Esophagus squamous epithelium (tissue), 5 donors: ENCODE results near the gene SGMS2. TPM values are rescaled to one million over a fixed set of nuclear protein-coding genes. Genes with fewer than 3 reads are reported as not detected.

ENCODE experiments used
- DNase-seq: peaks from one replicate; lab custom pipeline; 2025; lab: John Stamatoyannopoulos, UW
- H3K27ac ChIP-seq, 4 donors: fragments of 200-600 bp; sonication (generic); one replicate each; pipeline ENCODE4 v1.5.1; 2016 to 2019; ENCODE audit warnings: mild to moderate bottlenecking in 1 of 4
- H3K27me3 ChIP-seq, 4 donors: fragments of 200-600 bp; sonication (generic); 1 replicate in 3 of 4; 2 replicates in 1 of 4; pipeline versions ENCODE4 v1.5.1 to v1.6.0; 2017 to 2021; ENCODE audit warnings: antibody characterized with exemption in 1 of 4
- H3K36me3 ChIP-seq, 3 donors: fragments of 200-600 bp; sonication (generic); one replicate each; pipeline ENCODE4 v1.5.1; 2016 to 2019
- H3K4me1 ChIP-seq, 3 donors: fragments of 200-600 bp; sonication (generic); one replicate each; pipeline ENCODE4 v1.5.1; 2017 to 2019
- H3K4me3 ChIP-seq, 4 donors: fragments of 200-600 bp; sonication (generic); 1 replicate in 3 of 4; 2 replicates in 1 of 4; pipeline ENCODE4 v1.5.1; 2016 to 2019; ENCODE audit warnings: mild to moderate bottlenecking in 2 of 4, moderate library complexity in 1 of 4
- H3K9me3 ChIP-seq, 3 donors: fragments of 200-600 bp; sonication (generic); one replicate each; pipeline ENCODE4 v1.5.1; 2016 to 2019
- POLR2A ChIP-seq, 4 donors: fragments of 450-650 bp; IDR thresholded peaks; one replicate each; pipeline ENCODE4 v1.6.1; 2017; ENCODE audit warnings: antibody characterized with exemption in 4 of 4, mild to moderate bottlenecking in 4 of 4, moderate library complexity in 3 of 4
- WGBS, 2 donors: methylation state at CpG; one replicate each; pipeline ENCODE4 v1.1.5; 2018; 5-methylcytosine and 5-hydroxymethylcytosine counted together
- intact Hi-C: fragments of 100-400 bp; cut with DNase I; formaldehyde crosslinking; loops from one replicate; pipeline ENCODE4 v1.15.0; 2022
- total RNA-seq, 4 donors: library from RNA; depleted of rRNA; stranded (reverse); fragments of >200 nt; gene quantifications; one replicate each; pipeline ENCODE4 v1.1.0, GENCODE V29; 2016
- TF ChIP-seq, protein P1 (sequence below), 6 experiments: fragments of 450-650 bp in 4 of 6; fragments of 200-600 bp in 2 of 6; sonication (generic) in 2 of 6; IDR thresholded peaks; one replicate each; pipeline ENCODE4 v1.5.1; 2016 to 2019; ENCODE audit warnings: antibody characterized with exemption in 6 of 6, mild to moderate bottlenecking in 4 of 6, moderate library complexity in 4 of 6
- donor health status: DM: yes; HTN: yes; CAD: no.

The SGMS2 gene
- total RNA-seq, 4 donors from 2014 or later = 53.4 to 153 (median 114) TPM

DNA sequence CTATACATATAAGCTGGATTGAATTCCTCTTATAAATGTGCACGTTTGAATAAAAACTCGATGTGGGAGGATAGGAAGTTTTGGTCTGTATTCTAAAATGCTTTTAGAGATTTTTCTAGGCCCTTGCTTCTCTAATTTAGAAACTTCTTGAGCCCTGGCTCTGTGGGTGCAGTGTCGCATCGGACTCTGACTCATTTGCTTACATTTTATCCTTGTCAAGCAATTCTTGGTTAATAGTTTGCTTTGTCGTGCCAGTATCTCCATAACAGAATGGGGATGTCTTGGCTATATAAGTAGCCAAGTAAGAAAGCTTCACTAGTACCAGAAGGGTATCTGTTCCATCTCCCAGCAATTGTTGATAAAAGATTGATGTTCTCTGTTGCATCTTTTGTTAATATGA, 10.7 kb downstream of the SGMS2 start:
- TF ChIP-seq POLR2A (IDR thresholded peaks at IDR 0.05) = no peak
- TF ChIP-seq, protein P1, sequence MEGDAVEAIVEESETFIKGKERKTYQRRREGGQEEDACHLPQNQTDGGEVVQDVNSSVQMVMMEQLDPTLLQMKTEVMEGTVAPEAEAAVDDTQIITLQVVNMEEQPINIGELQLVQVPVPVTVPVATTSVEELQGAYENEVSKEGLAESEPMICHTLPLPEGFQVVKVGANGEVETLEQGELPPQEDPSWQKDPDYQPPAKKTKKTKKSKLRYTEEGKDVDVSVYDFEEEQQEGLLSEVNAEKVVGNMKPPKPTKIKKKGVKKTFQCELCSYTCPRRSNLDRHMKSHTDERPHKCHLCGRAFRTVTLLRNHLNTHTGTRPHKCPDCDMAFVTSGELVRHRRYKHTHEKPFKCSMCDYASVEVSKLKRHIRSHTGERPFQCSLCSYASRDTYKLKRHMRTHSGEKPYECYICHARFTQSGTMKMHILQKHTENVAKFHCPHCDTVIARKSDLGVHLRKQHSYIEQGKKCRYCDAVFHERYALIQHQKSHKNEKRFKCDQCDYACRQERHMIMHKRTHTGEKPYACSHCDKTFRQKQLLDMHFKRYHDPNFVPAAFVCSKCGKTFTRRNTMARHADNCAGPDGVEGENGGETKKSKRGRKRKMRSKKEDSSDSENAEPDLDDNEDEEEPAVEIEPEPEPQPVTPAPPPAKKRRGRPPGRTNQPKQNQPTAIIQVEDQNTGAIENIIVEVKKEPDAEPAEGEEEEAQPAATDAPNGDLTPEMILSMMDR (IDR thresholded peaks at IDR 0.05) = no peak
- WGBS, 2 donors = 42 to 64% methylated on average over 5 of the region's 5 CpGs
- H3K4me1 ChIP-seq = peaks cover 17 to 69% (median 18%) of the 10 kb centered on the region in 3 donors
- intact Hi-C loops = no loop called here
- no peak overlapping the region for H3K4me3 ChIP-seq
- peak overlapping the region in 3 of 4 donors; percentile 56 to 70 (median 68) for H3K27ac ChIP-seq
- no peaks in the 10 kb centered on the region for H3K27me3 ChIP-seq
- no peaks in the 10 kb centered on the region for H3K36me3 ChIP-seq
- no peaks in the 10 kb centered on the region for H3K9me3 ChIP-seq
- DNase-seq = no peak

DNA sequence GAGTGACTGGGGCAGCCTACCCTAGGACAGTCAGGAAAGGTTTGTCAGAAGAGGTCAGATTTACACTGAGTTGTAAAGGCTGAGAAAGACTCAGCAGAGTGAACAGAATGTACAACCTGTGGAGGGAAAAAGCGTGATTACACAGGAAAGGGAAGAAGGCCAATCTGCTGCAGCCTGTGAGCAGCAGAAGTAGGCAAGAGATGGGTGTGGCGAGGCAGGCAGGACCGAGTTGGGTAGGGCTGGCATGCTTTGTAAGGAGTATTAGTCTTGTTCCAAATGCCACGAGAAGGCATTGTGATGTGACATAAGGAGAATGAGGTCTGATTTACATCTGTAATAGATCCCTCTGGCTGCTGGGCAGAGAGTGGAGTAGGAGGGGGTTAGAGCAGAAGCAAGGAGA, 12.6 kb downstream of the SGMS2 start:
- 19 to 36% methylated on average over 4 of the region's 4 CpGs for WGBS, 2 donors
- Histone ChIP-seq H3K36me3 (no peaks in the 10 kb centered on the region), H3K9me3 (no peaks in the 10 kb centered on the region), H3K4me3 (no peak overlapping the region), H3K27ac (peak overlapping the region; percentile 54 to 79 (median 58)), H3K27me3 (no peaks in the 10 kb centered on the region), H3K4me1 (peaks cover 17 to 57% (median 18%) of the 10 kb centered on the region in 3 donors)
- DNase-seq = no peak
- TF ChIP-seq, protein P1 (IDR thresholded peaks at IDR 0.05) = no peak
- TF ChIP-seq POLR2A (IDR thresholded peaks at IDR 0.05) = no peak
- intact Hi-C loops = no loop called here

DNA sequence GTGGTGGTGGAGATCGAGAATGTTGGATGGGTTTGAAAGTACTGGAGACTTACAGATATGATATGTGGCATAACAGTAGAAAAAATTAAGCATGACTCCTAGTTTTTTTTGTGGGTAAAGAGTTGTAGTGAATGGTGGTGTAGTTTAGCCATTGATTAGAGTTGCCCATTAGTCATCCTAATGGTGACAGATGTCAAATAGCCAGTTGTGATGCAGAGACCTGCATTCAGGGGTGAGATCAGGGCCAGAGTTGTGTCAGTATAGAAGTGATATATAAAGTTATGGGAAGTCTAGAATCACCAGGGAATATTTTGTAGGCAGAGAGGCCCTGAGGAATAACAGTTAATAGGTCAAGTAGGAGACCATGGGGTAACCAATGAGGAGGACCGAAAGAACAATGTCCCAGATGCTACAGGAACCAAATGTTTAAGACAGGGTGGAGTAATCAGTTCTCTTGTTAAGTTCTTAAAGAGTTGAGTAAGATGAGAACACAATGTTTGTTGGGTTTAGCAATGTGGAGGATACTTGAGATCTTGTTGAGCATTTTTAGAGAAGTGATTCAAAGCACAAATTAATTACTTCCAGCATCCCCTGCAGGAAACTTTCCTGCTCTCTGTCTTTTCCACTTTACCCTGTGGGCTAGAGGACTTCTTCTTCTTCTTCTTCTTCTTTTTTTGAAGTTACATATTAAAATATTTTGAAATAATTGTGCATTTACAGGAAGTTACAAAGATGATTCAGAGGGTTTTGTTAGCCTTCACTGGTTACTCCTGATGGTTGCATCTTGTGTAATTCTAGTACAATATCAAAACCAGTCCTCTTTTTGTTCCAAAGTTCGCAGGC, 13.3 kb downstream of the SGMS2 start:
- H3K4me1 ChIP-seq = peaks cover 17 to 59% (median 18%) of the 10 kb centered on the region in 3 donors
- no peaks in the 10 kb centered on the region for H3K27me3 ChIP-seq
- H3K36me3 ChIP-seq = no peaks in the 10 kb centered on the region
- H3K27ac ChIP-seq = peak overlapping the region; percentile 40 to 79 (median 56)
- 66 to 74% methylated on average over 3 of the region's 3 CpGs for WGBS, 2 donors
- H3K9me3 ChIP-seq = no peaks in the 10 kb centered on the region
- no peak for DNase-seq
- intact Hi-C loops = no loop called here
- TF ChIP-seq POLR2A (IDR thresholded peaks at IDR 0.05) = no peak
- TF ChIP-seq, protein P1 (IDR thresholded peaks at IDR 0.05) = no peak
- H3K4me3 ChIP-seq = no peak overlapping the region

DNA sequence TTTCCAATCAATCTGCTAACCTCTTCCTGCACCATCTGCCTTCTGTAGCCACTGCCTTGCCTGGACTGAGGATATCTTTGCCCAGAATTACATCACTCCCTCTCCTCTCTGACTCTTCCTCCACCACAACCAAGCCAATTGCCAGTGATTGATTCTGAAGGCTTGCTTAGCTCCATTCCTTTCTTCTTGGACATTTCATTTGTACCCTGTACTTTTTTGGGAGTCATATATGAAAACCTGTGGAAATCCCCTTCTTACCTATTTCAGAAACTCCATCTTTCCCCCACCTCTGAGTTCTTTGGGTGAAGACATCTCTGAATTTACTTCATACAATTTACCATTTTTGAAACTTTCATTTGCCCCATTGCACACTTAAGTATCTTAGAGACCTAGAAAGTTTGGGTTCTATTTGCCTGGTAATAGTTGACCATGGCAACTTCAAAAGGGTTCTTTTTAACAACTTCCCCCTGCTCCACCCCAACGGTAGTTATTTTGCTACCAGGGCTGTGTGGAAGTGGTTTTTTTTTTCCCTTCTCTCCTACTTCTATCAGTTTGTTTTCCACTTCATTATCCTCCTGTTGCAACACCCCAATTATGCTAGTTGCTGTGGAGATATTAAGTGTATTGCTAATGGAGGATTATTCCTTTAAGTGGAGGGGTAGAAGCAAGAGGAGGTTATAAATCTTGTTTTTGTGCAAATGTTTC, 14.3 kb downstream of the SGMS2 start:
- Histone ChIP-seq H3K27ac (peak overlapping the region; percentile 24 to 79 (median 49)), H3K4me3 (no peak overlapping the region), H3K36me3 (no peaks in the 10 kb centered on the region), H3K4me1 (peaks cover 17 to 62% (median 20%) of the 10 kb centered on the region in 3 donors), H3K27me3 (no peaks in the 10 kb centered on the region), H3K9me3 (no peaks in the 10 kb centered on the region)
- no peak for TF ChIP-seq POLR2A (IDR thresholded peaks at IDR 0.05)
- TF ChIP-seq, protein P1 (IDR thresholded peaks at IDR 0.05) = no peak
- intact Hi-C loops = no loop called here
- no peak for DNase-seq
- WGBS, 2 donors = 50 to 67% methylated on average over 1 of the region's 1 CpG

DNA sequence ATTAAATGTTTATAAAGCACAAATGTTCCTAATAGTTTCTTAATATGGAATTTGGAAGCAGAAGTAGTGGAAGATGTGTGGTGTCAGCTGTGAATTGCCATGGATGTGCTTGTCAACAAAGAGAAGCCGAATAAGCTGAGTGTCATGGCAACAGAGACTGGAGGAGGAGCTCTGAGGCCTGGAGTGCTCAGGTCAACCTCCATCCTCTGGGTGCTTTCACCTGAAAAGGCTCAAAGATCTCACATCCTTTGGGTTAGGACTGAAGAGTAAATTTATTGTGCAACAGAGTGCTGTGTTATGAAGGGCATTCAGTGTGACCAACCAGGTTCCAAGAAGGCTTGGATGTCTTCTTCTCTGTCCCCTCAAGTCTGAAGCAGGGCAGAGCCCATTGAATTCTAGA, 18.7 kb downstream of the SGMS2 start:
- intact Hi-C loops = no loop called here
- H3K9me3 ChIP-seq = no peaks in the 10 kb centered on the region
- 40 to 47% methylated on average over 1 of the region's 1 CpG for WGBS, 2 donors
- H3K4me1 ChIP-seq = peaks cover 6 to 22% (median 10%) of the 10 kb centered on the region in 3 donors
- TF ChIP-seq, protein P1 (IDR thresholded peaks at IDR 0.05) = no peak
- no peak for TF ChIP-seq POLR2A (IDR thresholded peaks at IDR 0.05)
- no peak overlapping the region for H3K4me3 ChIP-seq
- H3K27ac ChIP-seq = no peak overlapping the region
- no peaks in the 10 kb centered on the region for H3K36me3 ChIP-seq
- no peak for DNase-seq
- H3K27me3 ChIP-seq = no peaks in the 10 kb centered on the region
